NCI-H1436 (cell line): Measurements from ENCODE around the gene SPAG16.
"Not testable (repeated sequence)": the region's sequence is repeated elsewhere in the genome, so short reads cannot be mapped to it uniquely, and the experiment has no call there.

Source experiments
- DNase-seq: peaks from one replicate; lab custom pipeline; 2025; lab: John Stamatoyannopoulos, UW

The SPAG16 gene

GRCh38 chr2:213551526-213551925 is 267.3 kb downstream of the SPAG16 start:
- DNase-seq = no peak

GRCh38 chr2:213559053-213559452 is 274.8 kb downstream of the SPAG16 start:
- no peak for DNase-seq

- DNase-seq = no peak
Observed at GRCh38 chr2:213561759-213562158, 277.5 kb downstream of the SPAG16 start.

- DNase-seq = no peak
Observed at GRCh38 chr2:213562539-213563180, 278.4 kb downstream of the SPAG16 start.

GRCh38 chr2:213566846-213567245 is 282.6 kb downstream of the SPAG16 start:
- DNase-seq = no peak

GRCh38 chr2:213609570-213610170 is 325.4 kb downstream of the SPAG16 start:
- no peak for DNase-seq

- DNase-seq = no peak
Observed at GRCh38 chr2:213627054-213627710, 342.9 kb downstream of the SPAG16 start.

GRCh38 chr2:213627835-213628460 is 343.7 kb downstream of the SPAG16 start:
- no peak for DNase-seq

GRCh38 chr2:213640738-213641425 is 356.6 kb downstream of the SPAG16 start:
- no peak for DNase-seq

GRCh38 chr2:213644926-213645325 is 360.7 kb downstream of the SPAG16 start:
- no peak for DNase-seq

- DNase-seq = no peak
Observed at GRCh38 chr2:213649176-213649575, 364.9 kb downstream of the SPAG16 start.

- DNase-seq = no peak
Observed at GRCh38 chr2:213664817-213665216, 380.6 kb downstream of the SPAG16 start.

GRCh38 chr2:213669657-213670056 is 385.4 kb downstream of the SPAG16 start:
- no peak for DNase-seq

- no peak for DNase-seq
Observed at GRCh38 chr2:213678437-213679218, 394.4 kb downstream of the SPAG16 start.

- DNase-seq = no peak
Observed at GRCh38 chr2:213679894-213680293, 395.6 kb downstream of the SPAG16 start.

GRCh38 chr2:213682276-213682675 is 398.0 kb downstream of the SPAG16 start:
- no peak for DNase-seq

GRCh38 chr2:213688133-213688532 is 403.9 kb downstream of the SPAG16 start:
- DNase-seq = no peak

GRCh38 chr2:213688825-213689224 is 404.6 kb downstream of the SPAG16 start:
- not testable (repeated sequence) for DNase-seq

GRCh38 chr2:213689585-213689984 is 405.3 kb downstream of the SPAG16 start:
- no peak for DNase-seq

GRCh38 chr2:213691351-213691750 is 407.1 kb downstream of the SPAG16 start:
- no peak for DNase-seq

- DNase-seq = no peak
Observed at GRCh38 chr2:213696442-213696841, 412.2 kb downstream of the SPAG16 start.

- DNase-seq = not testable (repeated sequence)
Observed at GRCh38 chr2:213701365-213701764, 417.1 kb downstream of the SPAG16 start.
